IMR-90 (cell line): ENCODE results near the gene TMEM184B.

ENCODE experiments used
- BHLHE40 ChIP-seq: fragments of 150-350 bp; IDR thresholded peaks from 2 replicates; pipeline ENCODE4 v1.6.1; 2016; ENCODE audit warnings: mild to moderate bottlenecking, low read depth, low read length
- CTCF ChIP-seq: conservative IDR thresholded peaks from 2 replicates; pipeline ENCODE4 v1.5.1; 2012; ENCODE audit warnings: mild to moderate bottlenecking, low read depth, low read length, improper control_type of control experiment
- FOS ChIP-seq: fragments of 150-350 bp; IDR thresholded peaks from 2 replicates; pipeline ENCODE4 v1.6.1; 2016; ENCODE audit warnings: low read depth, low read length
- MAFK ChIP-seq: IDR thresholded peaks from 2 replicates; pipeline ENCODE4 v1.6.1; 2012; ENCODE audit warnings: low read depth, low read length, improper control_type of control experiment
- MAZ ChIP-seq: IDR thresholded peaks from 2 replicates; pipeline ENCODE4 v1.6.1; 2012; ENCODE audit warnings: low read depth, mild to moderate bottlenecking, low read length, improper control_type of control experiment, moderate library complexity, borderline replicate concordance
- NFE2L2 ChIP-seq: fragments of 150-350 bp; IDR thresholded peaks from 2 replicates; pipeline ENCODE4 v1.6.1; 2016; ENCODE audit warnings: low read depth, mild to moderate bottlenecking, low read length
- POLR2A ChIP-seq: IDR thresholded peaks from 2 replicates; pipeline ENCODE4 v1.6.1; 2012; ENCODE audit warnings: mild to moderate bottlenecking, low read depth, low read length
- RAD21 ChIP-seq: IDR thresholded peaks from 2 replicates; pipeline ENCODE4 v1.6.1; 2012; ENCODE audit warnings: low read length, improper control_type of control experiment
- RFX5 ChIP-seq: IDR thresholded peaks from 2 replicates; pipeline ENCODE4 v1.8.0; 2012; ENCODE audit warnings: low read depth, mild to moderate bottlenecking, low read length, moderate library complexity
- SMC3 ChIP-seq: fragments of 150-350 bp; IDR thresholded peaks from 2 replicates; pipeline ENCODE4 v1.6.1; 2016; ENCODE audit warnings: low read depth, mild to moderate bottlenecking, antibody characterized with exemption, low read length, moderate library complexity

- TF ChIP-seq BHLHE40 (no peak), RAD21 (no peak), CTCF (no peak), FOS (no peak), MAZ (no peak), POLR2A (no peak), NFE2L2 (no peak), RFX5 (no peak), SMC3 (no peak), MAFK (no peak)
Observed at GRCh38 chr22:38276166-38276565, 3.4 kb upstream of the TMEM184B start.
